ENCODE results near the gene SMOC2. TPM values are rescaled to one million over a fixed set of nuclear protein-coding genes. Genes with fewer than 3 reads are reported as not detected.

SMOC2 gene
- total and polyA plus RNA-seq, 4 donors: 1.3 to 6.4 (median 4.6) TPM

DNA sequence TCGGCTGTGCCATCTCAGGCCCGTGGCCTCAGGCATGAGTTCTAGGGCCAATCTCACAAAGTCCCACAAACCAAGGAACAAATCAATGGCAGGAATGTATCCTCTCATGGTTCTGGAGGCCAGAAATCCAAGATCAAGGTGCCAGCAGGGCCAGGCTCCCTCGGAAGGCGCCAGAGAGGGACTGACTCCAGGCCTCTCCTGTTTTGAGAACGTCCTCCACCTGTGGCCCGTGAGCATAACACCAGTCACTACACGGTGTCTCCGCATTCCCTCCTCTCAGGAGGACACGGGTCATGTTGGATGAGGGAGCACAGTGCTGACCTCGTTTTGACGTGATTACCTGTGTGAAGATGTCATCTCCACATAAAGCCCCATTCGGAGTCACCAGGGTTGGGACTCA lies 45.0 kb upstream of the SMOC2 start:
- H3K4me3 ChIP-seq: no peak overlapping the region
- ATAC-seq (ENCODE audit: insufficient read depth, low FRiP score) (no peak), DNase-seq (no peak)
- H3K4me1 ChIP-seq (ENCODE audit: control insufficient read depth in 5 of 5, insufficient read depth in 5 of 5, low read length in 5 of 5): peaks cover 0 to 6% (median 0%) of the 10 kb centered on the region in 5 donors
- H3K36me3 ChIP-seq (ENCODE audit: control insufficient read depth in 4 of 4, insufficient read depth in 4 of 4, low read length in 4 of 4): no peaks in the 10 kb centered on the region
- WGBS, 2 donors: 70 to 86% methylated on average over 12 of the region's 12 CpGs
- peaks cover 0 to 2% (median 0%) of the 10 kb centered on the region in 4 donors for H3K9me3 ChIP-seq (ENCODE audit: control insufficient read depth in 4 of 4, insufficient read depth in 3 of 4, low read length in 3 of 4)
- no peak overlapping the region for H3K27ac ChIP-seq (ENCODE audit: low read depth in 1 of 2, low read length in 1 of 2)
- TF ChIP-seq, protein P1, sequence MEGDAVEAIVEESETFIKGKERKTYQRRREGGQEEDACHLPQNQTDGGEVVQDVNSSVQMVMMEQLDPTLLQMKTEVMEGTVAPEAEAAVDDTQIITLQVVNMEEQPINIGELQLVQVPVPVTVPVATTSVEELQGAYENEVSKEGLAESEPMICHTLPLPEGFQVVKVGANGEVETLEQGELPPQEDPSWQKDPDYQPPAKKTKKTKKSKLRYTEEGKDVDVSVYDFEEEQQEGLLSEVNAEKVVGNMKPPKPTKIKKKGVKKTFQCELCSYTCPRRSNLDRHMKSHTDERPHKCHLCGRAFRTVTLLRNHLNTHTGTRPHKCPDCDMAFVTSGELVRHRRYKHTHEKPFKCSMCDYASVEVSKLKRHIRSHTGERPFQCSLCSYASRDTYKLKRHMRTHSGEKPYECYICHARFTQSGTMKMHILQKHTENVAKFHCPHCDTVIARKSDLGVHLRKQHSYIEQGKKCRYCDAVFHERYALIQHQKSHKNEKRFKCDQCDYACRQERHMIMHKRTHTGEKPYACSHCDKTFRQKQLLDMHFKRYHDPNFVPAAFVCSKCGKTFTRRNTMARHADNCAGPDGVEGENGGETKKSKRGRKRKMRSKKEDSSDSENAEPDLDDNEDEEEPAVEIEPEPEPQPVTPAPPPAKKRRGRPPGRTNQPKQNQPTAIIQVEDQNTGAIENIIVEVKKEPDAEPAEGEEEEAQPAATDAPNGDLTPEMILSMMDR (IDR thresholded peaks at IDR 0.05; ENCODE audit: control extremely low read depth, extremely low read depth): no peak
- no peak overlapping the region for H3K9ac ChIP-seq (ENCODE audit: insufficient read depth in 1 of 2, low read length in 2 of 2)
- peaks cover 0 to 3% (median 0%) of the 10 kb centered on the region in 3 donors for H3K27me3 ChIP-seq (ENCODE audit: control insufficient read depth in 3 of 3, insufficient read depth in 3 of 3, low read length in 2 of 3)

DNA sequence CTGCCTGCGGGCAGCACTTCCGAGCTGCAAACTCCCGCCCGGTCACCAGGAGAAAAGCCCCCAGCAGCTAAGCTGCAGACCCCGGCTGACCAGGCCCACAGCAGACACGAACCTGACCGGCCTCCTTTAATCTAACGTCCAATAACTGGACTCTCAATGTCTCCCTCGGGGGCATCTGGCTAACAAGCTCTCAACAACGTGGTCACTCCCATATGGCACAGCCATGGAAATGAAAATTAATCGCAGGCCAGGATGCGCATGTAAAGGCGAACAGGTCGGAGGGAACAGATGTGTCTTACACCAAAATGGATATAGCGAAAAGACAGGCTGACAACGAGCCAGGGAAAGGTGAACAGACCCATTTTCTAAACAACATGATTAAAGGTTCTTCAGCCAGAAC lies 44.4 kb upstream of the SMOC2 start:
- H3K4me1 ChIP-seq (ENCODE audit: control insufficient read depth in 5 of 5, insufficient read depth in 5 of 5, low read length in 5 of 5): peaks cover 0 to 6% (median 0%) of the 10 kb centered on the region in 5 donors
- WGBS, 2 donors: 88% methylated on average over 16 of the region's 16 CpGs

DNA sequence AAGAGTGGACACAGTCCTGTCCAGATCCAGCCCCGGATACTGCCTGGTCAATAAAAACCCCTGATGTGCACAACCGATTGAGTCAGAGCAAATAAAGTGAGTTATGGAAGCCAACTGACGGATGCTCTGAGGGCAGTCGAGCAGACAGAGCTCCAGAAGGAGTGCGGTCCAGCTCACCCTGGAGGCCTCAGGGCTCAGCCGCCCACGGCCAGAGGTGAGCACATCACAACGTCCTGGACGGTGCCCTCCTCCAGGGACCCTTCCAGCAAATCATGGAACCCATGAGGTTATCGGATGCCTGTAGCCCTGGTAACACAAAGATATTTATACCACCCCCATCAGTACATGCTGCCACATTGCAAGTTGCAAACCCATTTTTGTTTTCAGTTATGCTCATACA lies 44.0 kb upstream of the SMOC2 start:
- H3K4me3 ChIP-seq: no peak overlapping the region
- H3K27ac ChIP-seq (ENCODE audit: low read depth in 1 of 2, low read length in 1 of 2): no peak overlapping the region
- 87 to 88% methylated on average over 10 of the region's 10 CpGs for WGBS, 2 donors
- no peak overlapping the region for H3K9ac ChIP-seq (ENCODE audit: insufficient read depth in 1 of 2, low read length in 2 of 2)
- ATAC-seq (ENCODE audit: insufficient read depth, low FRiP score) (no peak), DNase-seq (no peak)
- H3K27me3 ChIP-seq (ENCODE audit: control insufficient read depth in 3 of 3, insufficient read depth in 3 of 3, low read length in 2 of 3): peaks cover 0 to 3% (median 0%) of the 10 kb centered on the region in 3 donors
- no peaks in the 10 kb centered on the region for H3K36me3 ChIP-seq (ENCODE audit: control insufficient read depth in 4 of 4, insufficient read depth in 4 of 4, low read length in 4 of 4)
- peaks cover 0 to 3% (median 0%) of the 10 kb centered on the region in 4 donors for H3K9me3 ChIP-seq (ENCODE audit: control insufficient read depth in 4 of 4, insufficient read depth in 3 of 4, low read length in 3 of 4)
- peaks cover 0 to 6% (median 0%) of the 10 kb centered on the region in 5 donors for H3K4me1 ChIP-seq (ENCODE audit: control insufficient read depth in 5 of 5, insufficient read depth in 5 of 5, low read length in 5 of 5)
- TF ChIP-seq, protein P1 (IDR thresholded peaks at IDR 0.05; ENCODE audit: control extremely low read depth, extremely low read depth): no peak

More for the DNA sequence above, 44.4 kb upstream of the SMOC2 start:
- ATAC-seq (ENCODE audit: insufficient read depth, low FRiP score): no peak
- H3K36me3 ChIP-seq (ENCODE audit: control insufficient read depth in 4 of 4, insufficient read depth in 4 of 4, low read length in 4 of 4): no peaks in the 10 kb centered on the region
- no peak overlapping the region for H3K27ac ChIP-seq (ENCODE audit: low read depth in 1 of 2, low read length in 1 of 2)
- H3K4me3 ChIP-seq: no peak overlapping the region
- H3K27me3 ChIP-seq (ENCODE audit: control insufficient read depth in 3 of 3, insufficient read depth in 3 of 3, low read length in 2 of 3): peaks cover 0 to 3% (median 0%) of the 10 kb centered on the region in 3 donors
- DNase-seq: no peak
- peaks cover 0 to 3% (median 0%) of the 10 kb centered on the region in 4 donors for H3K9me3 ChIP-seq (ENCODE audit: control insufficient read depth in 4 of 4, insufficient read depth in 3 of 4, low read length in 3 of 4)
- no peak overlapping the region for H3K9ac ChIP-seq (ENCODE audit: insufficient read depth in 1 of 2, low read length in 2 of 2)
- TF ChIP-seq, protein P1 (IDR thresholded peaks at IDR 0.05; ENCODE audit: control extremely low read depth, extremely low read depth): no peak

DNA sequence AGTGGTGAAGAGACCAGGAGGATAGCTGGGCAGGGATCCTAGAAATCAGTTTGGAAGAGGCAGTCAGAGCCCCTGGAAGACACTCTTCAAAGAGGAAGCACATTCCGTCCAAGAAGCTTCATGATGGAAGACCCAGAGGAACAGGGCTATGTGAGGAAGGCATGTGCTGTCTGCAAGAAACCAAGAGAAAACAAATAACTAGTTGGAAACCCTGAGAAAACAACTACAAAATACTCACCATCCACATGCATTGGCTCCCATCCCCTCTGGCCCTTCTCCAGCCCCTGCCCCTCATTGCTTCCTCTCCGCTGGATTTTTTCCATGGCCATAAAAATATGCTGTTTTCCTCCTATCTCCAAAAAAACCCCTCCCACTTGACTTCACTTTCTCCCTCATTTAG lies 40.9 kb upstream of the SMOC2 start:
- whole genome bisulfite sequencing, 2 donors: 65 to 78% methylated on average over 2 of the region's 2 CpGs
- TF ChIP-seq, protein P1 (IDR thresholded peaks at IDR 0.05; ENCODE audit: control extremely low read depth, extremely low read depth): no peak
- Histone ChIP-seq H3K9me3 (ENCODE audit: control insufficient read depth in 4 of 4, insufficient read depth in 3 of 4, low read length in 3 of 4) (peaks cover 0 to 6% (median 0%) of the 10 kb centered on the region in 4 donors), H3K4me3 (no peak overlapping the region), H3K27me3 (ENCODE audit: control insufficient read depth in 3 of 3, insufficient read depth in 3 of 3, low read length in 2 of 3) (peaks cover 0 to 3% (median 0%) of the 10 kb centered on the region in 3 donors), H3K27ac (ENCODE audit: low read depth in 1 of 2, low read length in 1 of 2) (no peak overlapping the region), H3K36me3 (ENCODE audit: control insufficient read depth in 4 of 4, insufficient read depth in 4 of 4, low read length in 4 of 4) (no peaks in the 10 kb centered on the region), H3K9ac (ENCODE audit: insufficient read depth in 1 of 2, low read length in 2 of 2) (no peak overlapping the region), H3K4me1 (ENCODE audit: control insufficient read depth in 5 of 5, insufficient read depth in 5 of 5, low read length in 5 of 5) (peaks cover 0 to 6% (median 0%) of the 10 kb centered on the region in 5 donors)
- peak; percentile 22 to 75 (median 53) for DNase-seq
- ATAC-seq (ENCODE audit: insufficient read depth, low FRiP score): no peak

Measured in lung (tissue), 12 donors.